ENCODE results near the gene FBXO17.

The FBXO17 gene

GRCh38 chr19:38912600-38913514 is 62.7 kb downstream of the FBXO17 start:
- DNase-seq, result no peak

- no peak for DNase-seq
Measured at GRCh38 chr19:38911388-38912001, 64.0 kb downstream of the FBXO17 start.

- no peak for DNase-seq
Measured at GRCh38 chr19:38910488-38910887, 65.1 kb downstream of the FBXO17 start.

GRCh38 chr19:38908911-38909310 is 66.6 kb downstream of the FBXO17 start:
- no peak for DNase-seq

GRCh38 chr19:38907670-38908069 is 67.9 kb downstream of the FBXO17 start:
- DNase-seq, result no peak

GRCh38 chr19:38907227-38907626 is 68.3 kb downstream of the FBXO17 start:
- DNase-seq, result no peak

GRCh38 chr19:38905620-38906019 is 69.9 kb downstream of the FBXO17 start:
- DNase-seq, result no peak

GRCh38 chr19:38904581-38905539 is 70.7 kb downstream of the FBXO17 start:
- no peak for DNase-seq

- no peak for DNase-seq
Measured at GRCh38 chr19:38901683-38902082, 73.9 kb downstream of the FBXO17 start.

- DNase-seq, result no peak
Measured at GRCh38 chr19:38900743-38901190, 74.8 kb downstream of the FBXO17 start.

- no peak for DNase-seq
Measured at GRCh38 chr19:38900202-38900629, 75.3 kb downstream of the FBXO17 start.

- DNase-seq, result peak; percentile 100
Measured at GRCh38 chr19:38899447-38900201, 75.9 kb downstream of the FBXO17 start, which contains the start of the genes NFKBIB and SIRT2. TSS of gene NFKBIB (plus strand) at chr19:38899969. CDS start at chr19:38900033, 64 bp downstream. TSS of gene SIRT2 (minus strand) at chr19:38899618. CDS start at chr19:38899521, 97 bp downstream.

- no peak for DNase-seq
Measured at GRCh38 chr19:38898788-38899446, 76.6 kb downstream of the FBXO17 start.

- no peak for DNase-seq
Measured at GRCh38 chr19:38894968-38895367, 80.6 kb downstream of the FBXO17 start.

GRCh38 chr19:38893341-38893771 is 82.2 kb downstream of the FBXO17 start:
- no peak for DNase-seq

GRCh38 chr19:38892841-38893240 is 82.7 kb downstream of the FBXO17 start:
- DNase-seq, result no peak

- no peak for DNase-seq
Measured at GRCh38 chr19:38891771-38892170, 83.8 kb downstream of the FBXO17 start.
